Naive thymus-derived CD4-positive, alpha-beta T cell (primary cell): ENCODE data around the gene ROCK2. TPM values are rescaled to one million over a fixed set of nuclear protein-coding genes. Genes with fewer than 3 reads are reported as not detected.

ENCODE experiments used
- ATAC-seq: fragments of 150-1000 bp; cut with Tn5 transposase; 2 replicates; pipeline ENCODE4 v1.10.0; 2021; ENCODE audit warnings: mild to moderate bottlenecking, moderate library complexity
- CTCF ChIA-PET: fragments of 350-600 bp; sonication (Branson Sonifier 250); formaldehyde crosslinking; loops from one replicate; lab custom pipeline; 2021; ENCODE audit warnings: antibody characterized with exemption; lab: Charles Lee
- POLR2A ChIA-PET: fragments of 350-600 bp; sonication (Branson Sonifier 250); formaldehyde crosslinking; loops from one replicate; lab custom pipeline; 2021; ENCODE audit warnings: antibody characterized with exemption, inconsistent platforms; lab: Charles Lee
- DNase-seq, 9 donors: peaks; one replicate each; pipeline versions ENCODE4 v3.0.0 to v3.0.0-alpha.2; 2020 to 2022; ENCODE audit warnings: mixed read lengths in 1 of 9
- H3K27ac ChIP-seq: one replicate; pipeline ENCODE4 v1.7.0; 2013; ENCODE audit warnings: mild to moderate bottlenecking, low read depth, low read length, moderate library complexity
- H3K27me3 ChIP-seq, 2 donors: one replicate each; pipeline ENCODE4 v1.7.0; 2013; ENCODE audit warnings: low read length in 2 of 2, mild to moderate bottlenecking in 2 of 2, moderate library complexity in 2 of 2; ENCODE audit not compliant: control insufficient read depth in 2 of 2, insufficient read depth in 2 of 2
- H3K36me3 ChIP-seq, 3 experiments: 1 replicate in 2 of 3; 2 replicates in 1 of 3; pipeline ENCODE4 v1.7.0; 2013; ENCODE audit warnings: low read length in 3 of 3, mild to moderate bottlenecking in 3 of 3, moderate library complexity in 1 of 3; ENCODE audit not compliant: insufficient read depth in 3 of 3, control insufficient read depth in 2 of 3
- H3K4me1 ChIP-seq, 2 donors: one replicate each; pipeline ENCODE4 v1.7.0; 2013; ENCODE audit warnings: low read length in 2 of 2, mild to moderate bottlenecking in 2 of 2, moderate library complexity in 1 of 2; ENCODE audit not compliant: control insufficient read depth in 2 of 2, insufficient read depth in 2 of 2
- H3K4me3 ChIP-seq: 2 replicates; pipeline ENCODE4 v1.7.0; 2013; ENCODE audit warnings: mild to moderate bottlenecking, low read length
- H3K9me3 ChIP-seq, 3 experiments: 1 replicate in 2 of 3; 2 replicates in 1 of 3; pipeline ENCODE4 v1.7.0; 2013; ENCODE audit warnings: low read length in 3 of 3; ENCODE audit not compliant: control insufficient read depth in 2 of 3
- H3K27ac Mint-ChIP-seq, 9 donors: one replicate each; pipeline ENCODE4 v1.8.0; 2020 to 2022; ENCODE audit warnings: mixed read lengths in 9 of 9, mild to moderate bottlenecking in 8 of 9, moderate library complexity in 5 of 9, inconsistent platforms in 2 of 9
- H3K27me3 Mint-ChIP-seq, 5 donors: one replicate each; pipeline ENCODE4 v1.8.0; 2021 to 2022; ENCODE audit warnings: mixed read lengths in 5 of 5, mild to moderate bottlenecking in 1 of 5
- H3K36me3 Mint-ChIP-seq, 5 donors: one replicate each; pipeline ENCODE4 v1.8.0; 2020 to 2022; ENCODE audit warnings: mixed read lengths in 5 of 5, mild to moderate bottlenecking in 3 of 5, inconsistent platforms in 1 of 5
- H3K4me1 Mint-ChIP-seq, 7 donors: one replicate each; pipeline ENCODE4 v1.8.0; 2020 to 2022; ENCODE audit warnings: mixed read lengths in 7 of 7, mild to moderate bottlenecking in 3 of 7, inconsistent platforms in 1 of 7
- H3K4me3 Mint-ChIP-seq, 10 donors: one replicate each; pipeline ENCODE4 v1.8.0; 2020 to 2022; ENCODE audit warnings: mild to moderate bottlenecking in 10 of 10, mixed read lengths in 10 of 10, moderate library complexity in 6 of 10, inconsistent platforms in 2 of 10
- H3K9me3 Mint-ChIP-seq, 11 donors: one replicate each; pipeline ENCODE4 v1.8.0; 2020 to 2022; ENCODE audit warnings: mixed read lengths in 11 of 11, mild to moderate bottlenecking in 4 of 11, inconsistent platforms in 1 of 11, moderate library complexity in 1 of 11
- intact Hi-C, 2 donors: fragments of 100-400 bp; cut with micrococcal nuclease; formaldehyde crosslinking; loops; one replicate each; pipeline ENCODE4 v1.15.1; 2023
- polyA plus RNA-seq, 2 donors: library from polyadenylated mRNA; unstranded; fragments of 300-500 nt; fragmentation: Illumina TruSeq; gene quantifications; one replicate each; pipeline ENCODE4 v1.2.3, GENCODE V29; 2021
- total RNA-seq, 6 experiments: library from RNA in 5 of 6; stranded (reverse) in 5 of 6; gene quantifications; 1 replicate in 5 of 6; 2 replicates in 1 of 6; pipeline ENCODE4 v1.2.3 and lab custom pipeline; 2021 to 2026

The ROCK2 gene
- total and polyA plus RNA-seq, 7 experiments from 2014 or later: 12.0 to 23.9 (median 18.7) TPM

GRCh38 chr2:11157731-11158130 is 186.7 kb downstream of the ROCK2 start:
- peaks cover 0 to 5% (median 0%) of the 10 kb centered on the region in 5 donors for H3K36me3 Mint-ChIP-seq
- Histone ChIP-seq H3K9me3 (no peaks in the 10 kb centered on the region), H3K4me1 (peaks cover 14 to 15% of the 10 kb centered on the region in 2 donors), H3K27ac (no peak overlapping the region), H3K36me3 (no peaks in the 10 kb centered on the region), H3K27me3 (no peaks in the 10 kb centered on the region), H3K4me3 (no peak overlapping the region)
- H3K27ac Mint-ChIP-seq: no peak overlapping the region
- intact Hi-C loops: loop anchor here (5.0 to 10.0 kb wide), 8 partner anchors 35 to 1733 kb away; partner anchors contain the start of genes CPSF3 (in 2 of the 2), ITGB1BP1 (in 2 of the 2), IAH1 (in 1 of the 2) and LPIN1 (in 1 of the 2)
- no peaks in the 10 kb centered on the region for H3K9me3 Mint-ChIP-seq
- DNase-seq (no peak), ATAC-seq (no peak)
- POLR2A ChIA-PET: interaction anchor here (6.0 kb wide), 1 partner anchor 25 kb away, joined by 34 read pairs; a partner anchor contains a TSS
- peak overlapping the region in 1 of 10 donors; percentile 16 for H3K4me3 Mint-ChIP-seq
- peaks cover 0 to 1% (median 0%) of the 10 kb centered on the region in 5 donors for H3K27me3 Mint-ChIP-seq
- CTCF ChIA-PET: no interaction called here
- peaks cover 17 to 35% (median 32%) of the 10 kb centered on the region in 7 donors for H3K4me1 Mint-ChIP-seq

- CTCF ChIA-PET: no interaction called here
- intact Hi-C loops: loop anchor here (5.0 to 10.0 kb wide), 8 partner anchors 35 to 1732 kb away; partner anchors contain the start of genes CPSF3 (in 2 of the 2), ITGB1BP1 (in 2 of the 2), IAH1 (in 1 of the 2) and LPIN1 (in 1 of the 2)
These were observed 187.1 kb downstream of the ROCK2 start for GRCh38 chr2:11157296-11157695.

GRCh38 chr2:11156396-11157075 is 187.9 kb downstream of the ROCK2 start:
- Histone ChIP-seq H3K4me1 (peaks cover 14 to 15% of the 10 kb centered on the region in 2 donors), H3K4me3 (peak overlapping the region; percentile 74)
- POLR2A ChIA-PET: interaction anchor here (1.1 to 6.0 kb wide), 4 partner anchors 18 to 344 kb away, joined by 3 to 34 read pairs (median 6); partner anchors contain the start of gene PDIA6

More at GRCh38 chr2:11157296-11157695, 187.1 kb downstream of the ROCK2 start:
- H3K27me3 ChIP-seq: no peaks in the 10 kb centered on the region
- POLR2A ChIA-PET: interaction anchor here (6.0 kb wide), 1 partner anchor 25 kb away, joined by 34 read pairs; a partner anchor contains a TSS
- H3K9me3 ChIP-seq: no peaks in the 10 kb centered on the region
- H3K27ac ChIP-seq: no peak overlapping the region
- H3K4me1 ChIP-seq: peaks cover 14 to 15% of the 10 kb centered on the region in 2 donors
- DNase-seq (no peak), ATAC-seq (no peak)
- Mint-ChIP-seq H3K4me1 (peaks cover 17 to 35% (median 32%) of the 10 kb centered on the region in 7 donors), H3K36me3 (peaks cover 0 to 5% (median 0%) of the 10 kb centered on the region in 5 donors), H3K9me3 (no peaks in the 10 kb centered on the region), H3K27ac (no peak overlapping the region), H3K4me3 (peak overlapping the region in 4 of 10 donors; percentile 14 to 79 (median 54)), H3K27me3 (peaks cover 0 to 2% (median 0%) of the 10 kb centered on the region in 5 donors)
- H3K36me3 ChIP-seq: no peaks in the 10 kb centered on the region
- H3K4me3 ChIP-seq: no peak overlapping the region

GRCh38 chr2:11155381-11156035 is 188.9 kb downstream of the ROCK2 start, which contains the start of gene SLC66A3:
Gene SLC66A3 (plus strand): TSS chr2:11155467. CDS start chr2:11155547, 80 bp downstream.
- H3K36me3 Mint-ChIP-seq: no peaks in the 10 kb centered on the region
- peak in 8 of 9 donors; percentile 28 to 90 (median 86) for DNase-seq
- Histone ChIP-seq H3K27ac (peak within 1 kb of the TSS; percentile 75), H3K4me3 (peak within 1 kb of the TSS; percentile 76), H3K4me1 (peaks cover 10 to 15% of the 10 kb centered on the region in 2 donors), H3K36me3 (no peaks in the 10 kb centered on the region), H3K27me3 (no peaks in the 10 kb centered on the region), H3K9me3 (no peaks in the 10 kb centered on the region)
- peak; percentile 80 for ATAC-seq
- intact Hi-C loops: loop anchor here (1.0 to 10.0 kb wide), 18 partner anchors 23 to 1731 kb away; partner anchors contain the start of genes CPSF3 (in 2 of the 2), E2F6 (in 2 of the 2), ITGB1BP1 (in 2 of the 2) and LPIN1 (in 2 of the 2)
- ChIA-PET CTCF (interaction anchor here (0.6 to 1.5 kb wide), 3 partner anchors 22 to 26 kb away, joined by 3 to 7 read pairs (median 4); a partner anchor contains a TSS), POLR2A (interaction anchor here (0.7 to 6.0 kb wide), 8 partner anchors 11 to 343 kb away, joined by 3 to 34 read pairs (median 6); partner anchors contain the start of genes E2F6, PDIA6 and ROCK2)
- peaks cover 12 to 27% (median 23%) of the 10 kb centered on the region in 7 donors for H3K4me1 Mint-ChIP-seq
- H3K27ac Mint-ChIP-seq: peak within 1 kb of the TSS; percentile 44 to 94 (median 90)
- no peaks in the 10 kb centered on the region for H3K9me3 Mint-ChIP-seq
- H3K27me3 Mint-ChIP-seq: peaks cover 0 to 10% (median 0%) of the 10 kb centered on the region in 5 donors
- peak within 1 kb of the TSS; percentile 73 to 88 (median 84) for H3K4me3 Mint-ChIP-seq

More at GRCh38 chr2:11156396-11157075, 187.9 kb downstream of the ROCK2 start:
- Mint-ChIP-seq H3K4me3 (peak overlapping the region; percentile 73 to 86 (median 79)), H3K4me1 (peaks cover 17 to 35% (median 32%) of the 10 kb centered on the region in 7 donors), H3K9me3 (no peaks in the 10 kb centered on the region), H3K36me3 (peaks cover 0 to 5% (median 0%) of the 10 kb centered on the region in 5 donors), H3K27ac (peak overlapping the region in 4 of 9 donors; percentile 2 to 75 (median 44)), H3K27me3 (peaks cover 0 to 7% (median 0%) of the 10 kb centered on the region in 5 donors)
- ATAC-seq (no peak), DNase-seq (no peak)
- intact Hi-C loops: loop anchor here (5.0 to 10.0 kb wide), 8 partner anchors 36 to 1732 kb away; partner anchors contain the start of genes CPSF3 (in 2 of the 2), ITGB1BP1 (in 2 of the 2), IAH1 (in 1 of the 2) and LPIN1 (in 1 of the 2)
- H3K9me3 ChIP-seq: no peaks in the 10 kb centered on the region
- CTCF ChIA-PET: no interaction called here
- no peaks in the 10 kb centered on the region for H3K27me3 ChIP-seq
- no peaks in the 10 kb centered on the region for H3K36me3 ChIP-seq
- H3K27ac ChIP-seq: no peak overlapping the region

- Histone ChIP-seq H3K36me3 (no peaks in the 10 kb centered on the region), H3K4me1 (peaks cover 10 to 15% of the 10 kb centered on the region in 2 donors), H3K27ac (peak overlapping the region; percentile 75), H3K27me3 (no peaks in the 10 kb centered on the region), H3K4me3 (peak overlapping the region; percentile 76), H3K9me3 (no peaks in the 10 kb centered on the region)
- ChIA-PET POLR2A (interaction anchor here (1.1 to 6.0 kb wide), 7 partner anchors 21 to 342 kb away, joined by 3 to 34 read pairs (median 7); partner anchors contain the start of genes E2F6, PDIA6 and ROCK2), CTCF (interaction anchor here (1.1 to 1.5 kb wide), 2 partner anchors 22 to 25 kb away, joined by 4 to 7 read pairs; a partner anchor contains a TSS)
- ATAC-seq (peak; percentile 94), DNase-seq (peak; percentile 92 to 97 (median 96))
- intact Hi-C loops: loop anchor here (1.0 to 10.0 kb wide), 18 partner anchors 23 to 1730 kb away; partner anchors contain the start of genes CPSF3 (in 2 of the 2), E2F6 (in 2 of the 2), ITGB1BP1 (in 2 of the 2) and LPIN1 (in 2 of the 2)
- H3K4me1 Mint-ChIP-seq: peaks cover 10 to 22% (median 18%) of the 10 kb centered on the region in 7 donors
- no peaks in the 10 kb centered on the region for H3K36me3 Mint-ChIP-seq
- H3K27me3 Mint-ChIP-seq: peaks cover 0 to 10% (median 0%) of the 10 kb centered on the region in 5 donors
- H3K4me3 Mint-ChIP-seq: peak overlapping the region; percentile 73 to 88 (median 84)
- no peaks in the 10 kb centered on the region for H3K9me3 Mint-ChIP-seq
- peak overlapping the region; percentile 44 to 94 (median 90) for H3K27ac Mint-ChIP-seq
These were observed 189.5 kb downstream of the ROCK2 start for GRCh38 chr2:11154923-11155380.
